Measurements from ENCODE around the gene GALNTL6. TPM values are rescaled to one million over a fixed set of nuclear protein-coding genes. Genes with fewer than 3 reads are reported as not detected.

GALNTL6 gene
- total RNA-seq, 1 donor = not detected

GRCh38 chr4:172686021-172686420 is 872.8 kb downstream of the GALNTL6 start:
- TF ChIP-seq, protein P1, sequence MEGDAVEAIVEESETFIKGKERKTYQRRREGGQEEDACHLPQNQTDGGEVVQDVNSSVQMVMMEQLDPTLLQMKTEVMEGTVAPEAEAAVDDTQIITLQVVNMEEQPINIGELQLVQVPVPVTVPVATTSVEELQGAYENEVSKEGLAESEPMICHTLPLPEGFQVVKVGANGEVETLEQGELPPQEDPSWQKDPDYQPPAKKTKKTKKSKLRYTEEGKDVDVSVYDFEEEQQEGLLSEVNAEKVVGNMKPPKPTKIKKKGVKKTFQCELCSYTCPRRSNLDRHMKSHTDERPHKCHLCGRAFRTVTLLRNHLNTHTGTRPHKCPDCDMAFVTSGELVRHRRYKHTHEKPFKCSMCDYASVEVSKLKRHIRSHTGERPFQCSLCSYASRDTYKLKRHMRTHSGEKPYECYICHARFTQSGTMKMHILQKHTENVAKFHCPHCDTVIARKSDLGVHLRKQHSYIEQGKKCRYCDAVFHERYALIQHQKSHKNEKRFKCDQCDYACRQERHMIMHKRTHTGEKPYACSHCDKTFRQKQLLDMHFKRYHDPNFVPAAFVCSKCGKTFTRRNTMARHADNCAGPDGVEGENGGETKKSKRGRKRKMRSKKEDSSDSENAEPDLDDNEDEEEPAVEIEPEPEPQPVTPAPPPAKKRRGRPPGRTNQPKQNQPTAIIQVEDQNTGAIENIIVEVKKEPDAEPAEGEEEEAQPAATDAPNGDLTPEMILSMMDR (IDR thresholded peaks at IDR 0.05; ENCODE audit: insufficient read depth, low read length) = no peak
- H3K4me3 ChIP-seq (ENCODE audit: low read depth, low read length) = no peak overlapping the region
- DNase-seq (ENCODE audit: low read depth) = no peak

DNA sequence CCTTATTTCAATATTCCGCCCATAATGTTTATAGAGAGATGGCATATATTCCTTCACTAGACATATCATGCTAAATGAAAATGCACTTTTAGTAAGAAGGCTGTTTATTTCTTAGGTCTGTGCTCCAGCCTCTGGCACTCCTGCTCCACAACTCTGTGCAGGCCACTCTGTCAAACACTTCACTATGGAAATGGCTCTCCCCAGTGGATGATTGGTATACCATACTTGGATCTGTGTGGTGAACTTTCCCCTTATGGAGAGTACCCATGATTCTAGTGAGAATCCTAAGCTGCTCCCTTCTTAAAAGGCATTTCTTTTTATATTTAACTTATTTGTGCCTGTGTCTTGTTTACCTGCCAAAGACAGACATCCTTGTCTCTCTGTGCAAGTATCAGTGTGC is 875.3 kb downstream of the GALNTL6 start:
- no peak for DNase-seq (ENCODE audit: low read depth)
- TF ChIP-seq, protein P1 (IDR thresholded peaks at IDR 0.05; ENCODE audit: insufficient read depth, low read length) = no peak
- no peak overlapping the region for H3K4me3 ChIP-seq (ENCODE audit: low read depth, low read length)

DNA sequence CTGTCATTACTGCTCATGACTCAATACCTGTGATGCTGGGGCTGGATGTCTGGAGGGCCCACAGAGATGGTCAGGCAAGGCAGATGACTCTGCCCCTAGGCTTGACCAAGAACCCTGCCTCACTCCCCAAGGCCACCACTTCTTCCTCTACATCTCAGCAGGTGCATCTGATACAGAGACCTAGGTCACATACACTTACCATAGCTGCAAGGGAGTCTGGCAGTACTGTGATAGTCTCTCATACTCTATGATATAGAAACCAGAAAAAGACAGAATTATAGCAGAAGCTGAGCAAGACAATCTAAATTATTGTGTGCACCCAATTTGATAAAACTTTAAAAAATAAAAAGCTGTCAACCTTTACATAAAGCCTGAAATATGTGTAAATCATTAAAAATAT is 878.3 kb downstream of the GALNTL6 start:
- no peak for DNase-seq (ENCODE audit: low read depth)
- H3K4me3 ChIP-seq (ENCODE audit: low read depth, low read length) = no peak overlapping the region
- TF ChIP-seq, protein P1 (IDR thresholded peaks at IDR 0.05; ENCODE audit: insufficient read depth, low read length) = no peak

- TF ChIP-seq, protein P1 (IDR thresholded peaks at IDR 0.05; ENCODE audit: insufficient read depth, low read length) = no peak
- DNase-seq (ENCODE audit: low read depth) = no peak
- no peak overlapping the region for H3K4me3 ChIP-seq (ENCODE audit: low read depth, low read length)
Observed at GRCh38 chr4:172692701-172693100, 879.5 kb downstream of the GALNTL6 start.

DNA sequence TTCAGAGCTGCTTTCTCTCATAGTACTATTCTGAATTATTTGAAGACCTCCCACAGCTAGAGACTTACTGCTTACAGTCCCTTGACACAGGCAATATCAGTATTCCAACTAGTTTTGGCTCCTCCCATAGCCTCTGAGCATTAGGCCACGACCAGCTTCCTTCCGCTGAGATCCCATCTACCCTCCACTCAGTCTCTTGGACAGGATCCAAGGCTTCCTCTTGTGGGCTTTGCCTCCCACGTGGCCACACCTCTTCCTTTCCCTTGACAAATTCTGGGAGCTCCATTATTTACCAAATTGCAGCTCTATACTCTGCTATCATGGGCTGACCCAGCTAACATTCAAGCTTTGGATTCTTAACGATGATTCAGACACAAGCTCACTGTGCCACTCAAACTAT is 885.1 kb downstream of the GALNTL6 start:
- no peak for DNase-seq (ENCODE audit: low read depth)
- TF ChIP-seq, protein P1 (IDR thresholded peaks at IDR 0.05; ENCODE audit: insufficient read depth, low read length) = no peak
- no peak overlapping the region for H3K4me3 ChIP-seq (ENCODE audit: low read depth, low read length)

DNA sequence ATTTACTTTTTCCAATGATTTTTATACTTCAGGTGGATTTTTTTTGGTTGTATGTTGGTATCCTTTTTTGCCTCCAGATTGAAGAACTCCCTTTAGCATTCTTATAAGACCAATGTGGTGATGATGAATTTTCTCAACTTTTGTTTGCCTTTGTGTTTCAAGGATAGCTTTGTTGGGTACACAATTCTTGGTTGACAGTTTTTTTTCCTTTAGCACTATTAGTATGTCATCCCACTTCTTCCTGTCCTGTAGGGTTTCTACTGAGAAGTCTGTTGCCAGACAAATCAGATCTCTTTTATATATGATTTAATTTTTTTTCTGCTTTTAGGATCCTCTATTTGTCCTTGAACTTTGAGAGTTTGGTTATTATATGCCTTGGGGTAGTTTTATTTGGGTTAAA is 892.4 kb downstream of the GALNTL6 start:
- DNase-seq (ENCODE audit: low read depth) = no peak
- TF ChIP-seq, protein P1 (IDR thresholded peaks at IDR 0.05; ENCODE audit: insufficient read depth, low read length) = no peak
- H3K4me3 ChIP-seq (ENCODE audit: low read depth, low read length) = no peak overlapping the region

DNA sequence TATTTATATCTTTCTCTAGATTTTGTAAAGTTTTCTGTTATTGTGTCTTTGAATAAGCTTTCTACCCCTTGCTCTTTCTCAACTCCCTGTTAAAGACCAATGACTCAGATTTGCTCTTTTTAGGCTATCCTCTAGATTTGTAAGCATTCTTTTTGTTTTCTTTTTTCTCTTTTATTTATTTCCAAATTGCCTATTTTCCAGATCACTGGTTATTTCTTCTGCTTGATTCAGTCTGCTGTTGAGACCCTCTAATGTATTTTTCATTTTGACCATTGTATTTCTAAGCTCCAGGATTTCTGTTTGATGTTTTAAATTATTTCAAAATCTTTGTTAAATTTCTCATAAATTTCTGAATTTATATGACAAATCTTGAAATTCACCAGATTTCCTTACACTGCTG is 892.8 kb downstream of the GALNTL6 start:
- H3K4me3 ChIP-seq (ENCODE audit: low read depth, low read length) = no peak overlapping the region
- TF ChIP-seq, protein P1 (IDR thresholded peaks at IDR 0.05; ENCODE audit: insufficient read depth, low read length) = no peak
- DNase-seq (ENCODE audit: low read depth) = no peak
